CD14-positive monocyte (primary cell): ENCODE results near the gene JARID2. TPM values are rescaled to one million over a fixed set of nuclear protein-coding genes. Genes with fewer than 3 reads are reported as not detected.

Experiments
- DNase-seq, 3 donors: peaks; one replicate each; pipeline ENCODE4 v3.0.0-alpha.2; 2011 to 2022
- H2AFZ ChIP-seq: 2 replicates; pipeline ENCODE4 v1.6.0; 2012; ENCODE audit warnings: mild to moderate bottlenecking, low read depth, low read length, inconsistent platforms; ENCODE audit not compliant: insufficient read depth, poor library complexity, severe bottlenecking
- H3K27ac ChIP-seq, 2 donors: 1 replicate in 1 of 2; 2 replicates in 1 of 2; pipeline ENCODE4 v1.5.1; 2012 to 2013; ENCODE audit warnings: low read length in 2 of 2, control low read depth in 1 of 2, inconsistent platforms in 1 of 2, low read depth in 1 of 2, mild to moderate bottlenecking in 1 of 2
- H3K27me3 ChIP-seq, 2 donors: one replicate each; pipeline versions ENCODE4 v1.6.0 to v1.6.1; 2011 to 2013; ENCODE audit warnings: low read length in 2 of 2; ENCODE audit not compliant: control insufficient read depth in 2 of 2, insufficient read depth in 2 of 2
- H3K36me3 ChIP-seq, 2 donors: replicated peaks in 1 of 2; 1 replicate in 1 of 2; 2 replicates in 1 of 2; pipeline versions ENCODE4 v1.5.1 to v1.6.1; 2012 to 2013; ENCODE audit warnings: low read length in 2 of 2, control low read depth in 1 of 2, inconsistent platforms in 1 of 2, mild to moderate bottlenecking in 1 of 2; ENCODE audit not compliant: insufficient read depth in 2 of 2, control insufficient read depth in 1 of 2
- H3K4me1 ChIP-seq, 2 donors: 1 replicate in 1 of 2; 2 replicates in 1 of 2; pipeline versions ENCODE4 v1.5.1 to v1.6.1; 2012 to 2013; ENCODE audit warnings: low read length in 2 of 2, control low read depth in 1 of 2, inconsistent platforms in 1 of 2, mild to moderate bottlenecking in 1 of 2, moderate library complexity in 1 of 2; ENCODE audit not compliant: insufficient read depth in 2 of 2, control insufficient read depth in 1 of 2
- H3K4me2 ChIP-seq: replicated peaks from 2 replicates; pipeline ENCODE3; 2012; ENCODE audit warnings: low read length, moderate library complexity, mild to moderate bottlenecking; ENCODE audit not compliant: poor library complexity, severe bottlenecking; ENCODE audit errors: extremely low read depth
- H3K4me3 ChIP-seq, 3 experiments: fragments of 200-600 bp in 1 of 3; sonication (generic) in 1 of 3; replicated peaks in 1 of 3; 1 replicate in 2 of 3; 2 replicates in 1 of 3; pipeline ENCODE4 v1.5.1; 2011 to 2013; ENCODE audit warnings: low read length in 3 of 3, mild to moderate bottlenecking in 3 of 3, control low read depth in 2 of 3, low read depth in 2 of 3, inconsistent platforms in 1 of 3, moderate library complexity in 1 of 3
- H3K79me2 ChIP-seq: 2 replicates; pipeline ENCODE4 v1.6.0; 2012; ENCODE audit warnings: mild to moderate bottlenecking, control low read depth, inconsistent platforms, low read length, moderate library complexity; ENCODE audit not compliant: insufficient read depth
- H3K9ac ChIP-seq: 2 replicates; pipeline ENCODE4 v1.6.0; 2017; ENCODE audit warnings: low read length, mild to moderate bottlenecking; ENCODE audit not compliant: insufficient read depth, poor library complexity, severe bottlenecking
- H3K9me3 ChIP-seq, 2 donors: replicated peaks in 1 of 2; 1 replicate in 1 of 2; 2 replicates in 1 of 2; pipeline versions ENCODE4 v1.5.1 to v1.6.1; 2012 to 2013; ENCODE audit warnings: low read length in 2 of 2, control low read depth in 1 of 2; ENCODE audit not compliant: control insufficient read depth in 1 of 2, insufficient read depth in 1 of 2
- H4K20me1 ChIP-seq: 2 replicates; pipeline ENCODE4 v1.6.0; 2012; ENCODE audit warnings: mild to moderate bottlenecking, low read length, control low read depth, moderate library complexity; ENCODE audit not compliant: insufficient read depth
- H3K27ac Mint-ChIP-seq, 7 donors: one replicate each; pipeline ENCODE4 v1.8.0; 2020; ENCODE audit warnings: mild to moderate bottlenecking in 7 of 7, mixed read lengths in 7 of 7, moderate library complexity in 6 of 7, inconsistent platforms in 2 of 7
- H3K27me3 Mint-ChIP-seq, 3 donors: one replicate each; pipeline ENCODE4 v1.8.0; 2021 to 2022; ENCODE audit warnings: low read depth in 3 of 3, mild to moderate bottlenecking in 3 of 3, mixed read lengths in 3 of 3, moderate library complexity in 3 of 3, inconsistent platforms in 1 of 3
- H3K36me3 Mint-ChIP-seq, 2 donors: one replicate each; pipeline ENCODE4 v1.8.0; 2020; ENCODE audit warnings: mixed read lengths in 2 of 2, inconsistent platforms in 1 of 2, mild to moderate bottlenecking in 1 of 2
- H3K4me1 Mint-ChIP-seq: one replicate; pipeline ENCODE4 v1.8.0; 2020; ENCODE audit warnings: mild to moderate bottlenecking, mixed read lengths
- H3K4me3 Mint-ChIP-seq, 2 donors: one replicate each; pipeline ENCODE4 v1.8.0; 2020; ENCODE audit warnings: mild to moderate bottlenecking in 2 of 2, mixed read lengths in 2 of 2, moderate library complexity in 1 of 2
- H3K9me3 Mint-ChIP-seq, 7 donors: one replicate each; pipeline ENCODE4 v1.8.0; 2020 to 2022; ENCODE audit warnings: mixed read lengths in 7 of 7, mild to moderate bottlenecking in 6 of 7, moderate library complexity in 6 of 7, inconsistent platforms in 2 of 7
- WGBS: methylation state at CpG from one replicate; pipeline ENCODE4 v1.1.5; 2013; ENCODE audit warnings: missing lambda C conversion rate; ENCODE audit not compliant: insufficient coverage; 5-methylcytosine and 5-hydroxymethylcytosine counted together
- intact Hi-C, 2 donors: fragments of 100-400 bp; cut with micrococcal nuclease; formaldehyde crosslinking; loops; one replicate each; pipeline versions ENCODE4 v1.15.0 to v1.15.1; 2023
- polyA plus RNA-seq, 3 donors: library from polyadenylated mRNA; depleted of rRNA in 1 of 3; unstranded in 2 of 3; stranded (reverse) in 1 of 3; fragments of 300-500 nt in 2 of 3; fragments of >200 nt in 1 of 3; fragmentation: Illumina TruSeq in 2 of 3; gene quantifications; 1 replicate in 2 of 3; 2 replicates in 1 of 3; pipeline ENCODE4 v1.2.3, GENCODE V29; 2012 to 2021
- TF ChIP-seq, protein P1 (sequence below): fragments of 200-600 bp; IDR thresholded peaks from one replicate; pipeline ENCODE4 v1.8.0; 2022; ENCODE audit warnings: antibody characterized with exemption, mild to moderate bottlenecking

JARID2 gene
- polyA plus RNA-seq, 3 donors: 6.8 to 17.5 (median 12.5) TPM

DNA sequence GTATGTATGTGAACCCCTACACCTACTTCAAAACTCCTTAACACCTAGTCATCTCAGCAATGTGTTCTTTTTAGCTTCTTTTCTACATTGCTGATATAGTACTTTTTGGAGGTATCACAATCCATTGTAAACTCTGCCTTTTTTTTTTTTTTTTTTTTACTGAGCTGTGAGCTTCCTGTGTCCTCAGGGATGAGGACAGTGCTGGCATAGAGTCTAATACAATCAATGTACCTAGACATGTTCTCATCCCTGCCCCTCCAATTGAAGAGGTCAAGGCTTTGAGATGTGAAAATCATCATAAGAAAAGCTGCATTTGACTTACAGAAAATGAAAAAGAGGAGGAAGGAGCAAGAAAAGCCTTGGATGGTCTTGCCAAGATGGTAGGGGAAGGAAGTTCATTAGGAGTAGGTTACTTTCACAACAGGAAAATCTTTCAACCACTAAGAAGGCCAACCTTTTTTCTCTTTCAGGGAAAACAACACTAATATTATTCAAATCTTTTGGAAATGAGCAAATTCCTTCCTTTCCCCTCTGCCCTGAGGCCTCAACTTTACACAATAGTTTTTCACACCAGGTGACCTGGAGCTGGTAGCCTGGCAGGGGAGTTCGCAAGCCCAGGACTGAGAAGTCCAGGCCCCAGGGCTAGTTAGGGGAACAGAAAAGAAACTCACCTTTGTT lies 2.8 kb upstream of the JARID2 start:
- Mint-ChIP-seq H3K27me3 (peaks cover 2 to 4% (median 3%) of the 10 kb centered on the region in 3 donors), H3K4me1 (peaks cover 20% of the 10 kb centered on the region), H3K27ac (peak overlapping the region in 6 of 7 donors; percentile 4 to 80 (median 68)), H3K36me3 (peaks cover 0 to 2% of the 10 kb centered on the region in 2 donors), H3K4me3 (no peak overlapping the region), H3K9me3 (peaks cover 0 to 2% (median 0%) of the 10 kb centered on the region in 7 donors)
- TF ChIP-seq, protein P1, sequence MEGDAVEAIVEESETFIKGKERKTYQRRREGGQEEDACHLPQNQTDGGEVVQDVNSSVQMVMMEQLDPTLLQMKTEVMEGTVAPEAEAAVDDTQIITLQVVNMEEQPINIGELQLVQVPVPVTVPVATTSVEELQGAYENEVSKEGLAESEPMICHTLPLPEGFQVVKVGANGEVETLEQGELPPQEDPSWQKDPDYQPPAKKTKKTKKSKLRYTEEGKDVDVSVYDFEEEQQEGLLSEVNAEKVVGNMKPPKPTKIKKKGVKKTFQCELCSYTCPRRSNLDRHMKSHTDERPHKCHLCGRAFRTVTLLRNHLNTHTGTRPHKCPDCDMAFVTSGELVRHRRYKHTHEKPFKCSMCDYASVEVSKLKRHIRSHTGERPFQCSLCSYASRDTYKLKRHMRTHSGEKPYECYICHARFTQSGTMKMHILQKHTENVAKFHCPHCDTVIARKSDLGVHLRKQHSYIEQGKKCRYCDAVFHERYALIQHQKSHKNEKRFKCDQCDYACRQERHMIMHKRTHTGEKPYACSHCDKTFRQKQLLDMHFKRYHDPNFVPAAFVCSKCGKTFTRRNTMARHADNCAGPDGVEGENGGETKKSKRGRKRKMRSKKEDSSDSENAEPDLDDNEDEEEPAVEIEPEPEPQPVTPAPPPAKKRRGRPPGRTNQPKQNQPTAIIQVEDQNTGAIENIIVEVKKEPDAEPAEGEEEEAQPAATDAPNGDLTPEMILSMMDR: no peak
- no peak for DNase-seq
- no peaks in the 10 kb centered on the region for H3K36me3 ChIP-seq
- WGBS: no CpG with 5 or more reads among the region's 1 CpG
- H3K4me3 ChIP-seq: peak overlapping the region in 1 of 3 experiments; percentile 100
- H3K9me3 ChIP-seq: no peaks in the 10 kb centered on the region
- H4K20me1 ChIP-seq: peaks cover 21% of the 10 kb centered on the region
- H3K4me2 ChIP-seq: peak overlapping the region; percentile 32
- H3K4me1 ChIP-seq: peaks cover 17 to 26% of the 10 kb centered on the region in 2 donors
- H2AFZ ChIP-seq: no peak overlapping the region
- intact Hi-C loops: no loop called here
- peak overlapping the region; percentile 37 to 52 for H3K27ac ChIP-seq
- peaks cover 32% of the 10 kb centered on the region for H3K79me2 ChIP-seq
- no peak overlapping the region for H3K9ac ChIP-seq
- no peaks in the 10 kb centered on the region for H3K27me3 ChIP-seq

DNA sequence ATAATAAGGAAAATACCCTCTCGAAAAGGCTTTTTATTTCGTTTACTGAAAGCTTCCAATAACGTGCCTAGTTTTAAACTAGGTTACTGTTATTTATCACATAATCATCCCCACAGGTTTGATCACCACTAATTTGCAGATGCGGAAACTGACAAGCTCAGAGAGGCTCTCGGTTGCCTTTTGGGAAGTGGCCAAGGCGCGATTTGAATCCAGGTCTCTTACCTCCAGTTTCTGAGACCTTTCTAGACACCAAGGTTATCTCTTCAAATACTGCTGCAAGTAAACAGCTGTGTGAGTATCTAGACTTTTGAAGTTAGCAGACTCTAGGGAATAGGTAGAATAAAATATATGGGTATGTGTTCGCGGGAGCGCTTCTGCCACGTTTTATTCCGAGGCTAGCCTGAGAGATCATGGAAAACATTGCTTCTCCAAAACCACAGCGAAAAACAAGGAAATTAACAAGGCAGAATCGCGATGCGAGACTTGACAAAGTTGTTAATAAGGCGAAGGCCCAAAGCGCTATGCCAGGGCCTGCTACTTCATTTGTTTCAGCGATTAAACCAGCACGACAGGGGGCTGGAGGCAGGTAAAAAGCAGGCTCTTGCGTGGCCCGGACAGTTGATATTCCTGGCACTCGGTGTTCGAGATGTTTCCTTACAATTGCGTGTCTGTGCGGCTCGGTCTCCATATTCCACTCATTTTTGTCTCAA lies 1.8 kb upstream of the JARID2 start:
- Histone ChIP-seq H3K9ac (peak overlapping the region; percentile 92), H3K27ac (peak overlapping the region in 1 of 2 donors; percentile 90), H3K9me3 (no peaks in the 10 kb centered on the region), H3K27me3 (no peaks in the 10 kb centered on the region), H4K20me1 (peaks cover 26% of the 10 kb centered on the region), H3K36me3 (no peaks in the 10 kb centered on the region), H3K4me3 (peak overlapping the region; percentile 78 to 100 (median 90)), H3K79me2 (peaks cover 35% of the 10 kb centered on the region), H2AFZ (peak overlapping the region; percentile 90), H3K4me2 (peak overlapping the region; percentile 84), H3K4me1 (peaks cover 19 to 29% of the 10 kb centered on the region in 2 donors)
- Mint-ChIP-seq H3K27ac (peak overlapping the region in 6 of 7 donors; percentile 71 to 96 (median 82)), H3K27me3 (peaks cover 0 to 2% (median 2%) of the 10 kb centered on the region in 3 donors), H3K4me1 (peaks cover 20% of the 10 kb centered on the region), H3K9me3 (peaks cover 0 to 2% (median 0%) of the 10 kb centered on the region in 7 donors), H3K4me3 (peak overlapping the region; percentile 83 to 90), H3K36me3 (peaks cover 0 to 4% of the 10 kb centered on the region in 2 donors)
- no peak for DNase-seq
- intact Hi-C loops: loop anchor here in 1 of 2 donors (2.0 kb wide), 1 partner anchor 1031 kb away; no protein-coding TSS in a partner anchor
- WGBS: 56% methylated on average over 21 of the region's 27 CpGs
- TF ChIP-seq, protein P1: no peak
